Natural killer cell (primary cell): ENCODE data around the gene MRPS12. TPM values are rescaled to one million over a fixed set of nuclear protein-coding genes. Genes with fewer than 3 reads are reported as not detected.

Source experiments
- ATAC-seq, 3 donors: fragments of 150-1000 bp in 2 of 3; fragments of 200-7000 bp in 1 of 3; cut with Tn5 transposase; 1 replicate in 1 of 3; 2 replicates in 2 of 3; pipeline ENCODE4 v1.10.0; 2021; ENCODE audit warnings: mild to moderate bottlenecking in 2 of 3, moderate library complexity in 2 of 3
- DNase-seq, 2 donors: peaks; one replicate each; pipeline versions ENCODE4 v3.0.0 to v3.0.0-alpha.2; 2013 to 2021; ENCODE audit warnings: mixed read lengths in 1 of 2
- H3K27ac ChIP-seq: one replicate; pipeline ENCODE4 v1.5.1; 2013; ENCODE audit warnings: mild to moderate bottlenecking, low read length
- H3K27me3 ChIP-seq: one replicate; pipeline ENCODE4 v1.6.1; 2013; ENCODE audit warnings: low read length; ENCODE audit not compliant: control insufficient read depth, insufficient read depth
- H3K36me3 ChIP-seq: one replicate; pipeline ENCODE4 v1.6.1; 2013; ENCODE audit warnings: low read length; ENCODE audit not compliant: control insufficient read depth, insufficient read depth
- H3K4me1 ChIP-seq: one replicate; pipeline ENCODE4 v1.6.1; 2013; ENCODE audit warnings: low read length; ENCODE audit not compliant: control insufficient read depth, insufficient read depth
- H3K4me3 ChIP-seq: one replicate; pipeline ENCODE4 v1.5.1; 2013; ENCODE audit warnings: low read length
- H3K9me3 ChIP-seq: one replicate; pipeline ENCODE4 v1.6.1; 2013; ENCODE audit warnings: low read length; ENCODE audit not compliant: control insufficient read depth, insufficient read depth
- H3K27ac Mint-ChIP-seq, 2 donors: one replicate each; pipeline ENCODE4 v1.8.0; 2022; ENCODE audit warnings: mild to moderate bottlenecking in 2 of 2, mixed read lengths in 2 of 2, moderate library complexity in 1 of 2
- H3K27me3 Mint-ChIP-seq, 2 donors: one replicate each; pipeline ENCODE4 v1.8.0; 2022; ENCODE audit warnings: low read depth in 2 of 2, mixed read lengths in 2 of 2
- H3K36me3 Mint-ChIP-seq: one replicate; pipeline ENCODE4 v1.8.0; 2022; ENCODE audit warnings: mixed read lengths
- H3K4me1 Mint-ChIP-seq, 2 donors: one replicate each; pipeline ENCODE4 v1.8.0; 2022; ENCODE audit warnings: mixed read lengths in 2 of 2
- H3K4me3 Mint-ChIP-seq: one replicate; pipeline ENCODE4 v1.8.0; 2022; ENCODE audit warnings: mild to moderate bottlenecking, moderate library complexity, mixed read lengths
- H3K9me3 Mint-ChIP-seq, 2 donors: one replicate each; pipeline ENCODE4 v1.8.0; 2022; ENCODE audit warnings: mixed read lengths in 2 of 2
- CTCF ChIP-seq: fragments of 200-600 bp; IDR thresholded peaks from one replicate; pipeline ENCODE4 v1.8.0; 2022; ENCODE audit warnings: antibody characterized with exemption
- WGBS: methylation state at CpG from one replicate; pipeline ENCODE4 v1.1.7; 2013; ENCODE audit warnings: missing lambda C conversion rate; ENCODE audit not compliant: insufficient coverage; 5-methylcytosine and 5-hydroxymethylcytosine counted together
- intact Hi-C: fragments of 100-400 bp; cut with micrococcal nuclease; formaldehyde crosslinking; loops from one replicate; pipeline ENCODE4 v1.14.2; 2022
- total RNA-seq, 4 donors: library from RNA; stranded (reverse); fragments of 120-200 nt in 1 of 4; gene quantifications; one replicate each; pipeline versions ENCODE4 v1.2.3 to v1.2.4, GENCODE V29; 2013 to 2022

Gene MRPS12
- total RNA-seq, 3 donors from 2014 or later (not counting 1 experiment from before 2014, with no cell fraction given): 25.3 to 27.8 (median 26.7) TPM

DNA sequence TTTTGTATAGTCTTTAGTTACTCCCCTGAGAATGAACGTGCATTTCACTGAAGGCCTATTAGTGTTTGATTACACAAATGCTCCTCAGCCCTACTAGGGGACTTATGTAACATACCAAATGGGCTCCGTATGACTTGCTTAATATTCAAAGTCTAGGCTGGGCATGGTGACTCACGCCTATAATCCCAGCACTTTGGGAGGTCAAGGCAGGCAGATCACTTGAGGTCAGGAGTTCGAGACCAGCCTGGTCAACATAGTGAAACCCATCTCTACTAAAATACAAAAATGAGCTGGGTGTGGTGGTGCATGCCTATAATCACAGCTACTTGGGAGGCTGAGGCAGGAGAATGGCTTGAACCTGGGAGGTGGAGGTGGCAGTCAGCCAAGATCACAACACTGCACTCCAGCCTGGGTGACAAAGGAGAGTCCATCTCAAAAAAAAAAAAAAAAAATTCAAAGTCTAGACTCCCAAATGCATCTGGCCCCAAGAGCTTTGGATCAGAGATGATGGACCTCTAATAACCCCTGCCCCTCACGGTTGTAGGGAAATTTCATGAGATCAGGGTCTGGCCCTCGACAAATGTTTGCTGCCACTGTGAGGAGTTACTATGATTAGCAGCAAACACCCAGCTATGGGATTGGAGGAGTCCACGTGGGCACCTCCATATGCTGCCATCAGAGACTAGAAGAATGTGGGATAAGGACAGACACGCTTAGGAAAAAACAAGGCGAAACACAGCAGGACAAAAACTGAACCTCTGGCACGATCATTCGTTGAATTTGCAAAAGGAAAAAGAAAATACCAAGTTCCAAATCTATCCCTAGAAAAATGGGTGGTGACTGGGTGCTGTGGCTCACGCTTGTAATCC lies 40.2 kb downstream of the MRPS12 start:
- Histone ChIP-seq H3K4me1 (peaks cover 1% of the 10 kb centered on the region), H3K9me3 (no peaks in the 10 kb centered on the region), H3K4me3 (no peak overlapping the region), H3K36me3 (no peaks in the 10 kb centered on the region), H3K27ac (no peak overlapping the region), H3K27me3 (peaks cover 4% of the 10 kb centered on the region)
- WGBS: 84% methylated on average over 12 of the region's 12 CpGs
- no peak overlapping the region for H3K27ac Mint-ChIP-seq
- H3K4me1 Mint-ChIP-seq: peaks cover 0 to 4% of the 10 kb centered on the region in 2 donors
- DNase-seq: no peak
- peaks cover 17 to 21% of the 10 kb centered on the region in 2 donors for H3K27me3 Mint-ChIP-seq
- no peaks in the 10 kb centered on the region for H3K36me3 Mint-ChIP-seq
- TF ChIP-seq CTCF: no peak
- no peak for ATAC-seq
- no peak overlapping the region for H3K4me3 Mint-ChIP-seq
- no peaks in the 10 kb centered on the region for H3K9me3 Mint-ChIP-seq
- intact Hi-C loops: no loop called here

GRCh38 chr19:38971672-38972071 lies 40.9 kb downstream of the MRPS12 start:
- H3K4me1 ChIP-seq: peaks cover 3% of the 10 kb centered on the region
- no peak overlapping the region for H3K4me3 ChIP-seq
- no peak overlapping the region for H3K27ac ChIP-seq
- Mint-ChIP-seq H3K27me3 (peaks cover 25 to 29% of the 10 kb centered on the region in 2 donors), H3K27ac (no peak overlapping the region), H3K36me3 (no peaks in the 10 kb centered on the region), H3K4me1 (peaks cover 0 to 4% of the 10 kb centered on the region in 2 donors), H3K4me3 (no peak overlapping the region), H3K9me3 (no peaks in the 10 kb centered on the region)
- DNase-seq (no peak), ATAC-seq (no peak)
- WGBS: 88% methylated on average over 1 of the region's 2 CpGs
- intact Hi-C loops: no loop called here
- H3K27me3 ChIP-seq: peaks cover 10% of the 10 kb centered on the region
- H3K9me3 ChIP-seq: no peaks in the 10 kb centered on the region
- TF ChIP-seq CTCF: no peak
- H3K36me3 ChIP-seq: no peaks in the 10 kb centered on the region

GRCh38 chr19:38974624-38975213 lies 44.0 kb downstream of the MRPS12 start:
- no peak overlapping the region for H3K27ac Mint-ChIP-seq

More at GRCh38 chr19:38974624-38975213, 44.0 kb downstream of the MRPS12 start:
- no peak overlapping the region for H3K27ac ChIP-seq
- intact Hi-C loops: no loop called here
- 88% methylated on average over 17 of the region's 19 CpGs for whole genome bisulfite sequencing
- H3K36me3 ChIP-seq: no peaks in the 10 kb centered on the region
- peaks cover 10% of the 10 kb centered on the region for H3K27me3 ChIP-seq
- Mint-ChIP-seq H3K27me3 (peaks cover 22 to 27% of the 10 kb centered on the region in 2 donors), H3K4me3 (no peak overlapping the region), H3K4me1 (peaks cover 0 to 4% of the 10 kb centered on the region in 2 donors), H3K36me3 (no peaks in the 10 kb centered on the region), H3K9me3 (no peaks in the 10 kb centered on the region)
- DNase-seq (no peak), ATAC-seq (no peak)
- no peaks in the 10 kb centered on the region for H3K9me3 ChIP-seq
- no peak for TF ChIP-seq CTCF
- peaks cover 3% of the 10 kb centered on the region for H3K4me1 ChIP-seq
- no peak overlapping the region for H3K4me3 ChIP-seq
